Gastroesophageal sphincter (tissue), 4 donors: ENCODE results near the gene DIP2C. TPM values are rescaled to one million over a fixed set of nuclear protein-coding genes. Genes with fewer than 3 reads are reported as not detected.

Source experiments
- ATAC-seq: fragments of 150-250 bp; one replicate; pipeline ENCODE4 v1.9.1; 2016; ENCODE audit warnings: mild to moderate bottlenecking, moderate library complexity
- H3K27ac ChIP-seq, 4 donors: fragments of 200-600 bp; sonication (generic) in 3 of 4; 1 replicate in 3 of 4; 2 replicates in 1 of 4; pipeline ENCODE4 v1.5.1; 2016 to 2019
- H3K27me3 ChIP-seq: fragments of 200-600 bp; sonication (generic); one replicate; pipeline ENCODE4 v1.5.1; 2019
- H3K36me3 ChIP-seq, 2 donors: fragments of 200-600 bp; sonication (generic); one replicate each; pipeline ENCODE4 v1.5.1; 2019; ENCODE audit warnings: control low read depth in 1 of 2
- H3K4me1 ChIP-seq, 3 donors: fragments of 200-600 bp; sonication (generic); 1 replicate in 2 of 3; 2 replicates in 1 of 3; pipeline ENCODE4 v1.5.1; 2016 to 2019; ENCODE audit warnings: control low read depth in 2 of 3
- H3K4me3 ChIP-seq, 2 donors: fragments of 200-600 bp; sonication (generic); one replicate each; pipeline ENCODE4 v1.5.1; 2019; ENCODE audit warnings: mild to moderate bottlenecking in 1 of 2, moderate library complexity in 1 of 2
- H3K9me3 ChIP-seq, 3 donors: fragments of 200-600 bp; sonication (generic); one replicate each; pipeline ENCODE4 v1.5.1; 2017 to 2019; ENCODE audit warnings: control low read depth in 2 of 3
- EP300 ChIP-seq: sonication (generic); formaldehyde crosslinking; IDR thresholded peaks from one replicate; pipeline ENCODE4 v1.6.1; 2017; ENCODE audit warnings: antibody characterized with exemption, mild to moderate bottlenecking
- POLR2A ChIP-seq, 2 donors: fragments of 450-650 bp; IDR thresholded peaks; one replicate each; pipeline ENCODE4 v1.6.1; 2017; ENCODE audit warnings: antibody characterized with exemption in 2 of 2, mild to moderate bottlenecking in 2 of 2, moderate library complexity in 1 of 2
- POLR2AphosphoS5 ChIP-seq: sonication (generic); formaldehyde crosslinking; IDR thresholded peaks from one replicate; pipeline ENCODE4 v1.6.1; 2017; ENCODE audit warnings: antibody characterized with exemption
- whole genome bisulfite sequencing, 2 donors: methylation state at CpG; one replicate each; pipeline ENCODE4 v1.1.5; 2018; ENCODE audit warnings: low coverage in 1 of 2; 5-methylcytosine and 5-hydroxymethylcytosine counted together
- total RNA-seq, 4 donors: library from RNA; depleted of rRNA; stranded (reverse); fragments of >200 nt; gene quantifications; one replicate each; pipeline ENCODE4 v1.1.0, GENCODE V29; 2016
- TF ChIP-seq, protein P1 (sequence below), 4 experiments: fragments of 200-600 bp in 2 of 4; fragments of 450-650 bp in 2 of 4; sonication (generic) in 1 of 4; IDR thresholded peaks; one replicate each; pipeline ENCODE4 v1.5.1; 2017 to 2019; ENCODE audit warnings: antibody characterized with exemption in 4 of 4, mild to moderate bottlenecking in 2 of 4, moderate library complexity in 2 of 4

The DIP2C gene
- total RNA-seq, 4 donors from 2014 or later: 40.8 to 73.8 (median 47.7) TPM

DNA sequence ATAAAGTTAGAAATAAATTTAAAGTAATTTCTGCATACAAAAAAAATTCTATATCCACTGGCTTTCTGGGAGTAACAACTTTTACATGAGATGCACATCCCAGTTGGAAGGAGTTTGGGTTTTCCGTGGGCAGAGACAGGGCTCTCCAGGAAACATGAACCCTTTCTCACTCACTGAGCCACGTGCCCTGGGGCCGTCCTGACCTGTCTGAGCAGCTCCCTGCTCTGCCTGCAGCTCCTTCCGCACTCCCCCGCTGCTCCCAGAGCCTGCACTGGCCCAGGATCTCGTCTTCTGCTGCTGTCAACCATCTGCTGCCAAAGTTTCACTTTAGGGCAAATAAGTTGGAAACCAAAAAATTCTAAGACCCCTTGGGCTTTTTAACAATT is 169.1 kb downstream of the DIP2C start:
- Histone ChIP-seq H3K27me3 (no peaks in the 10 kb centered on the region), H3K27ac (peak overlapping the region in 2 of 4 donors; percentile 23 to 46), H3K4me3 (no peak overlapping the region), H3K9me3 (no peaks in the 10 kb centered on the region), H3K4me1 (peaks cover 0 to 71% (median 7%) of the 10 kb centered on the region in 3 donors), H3K36me3 (peaks cover 0 to 8% of the 10 kb centered on the region in 2 donors)
- peak; percentile 50 for ATAC-seq
- no peak for TF ChIP-seq POLR2AphosphoS5
- whole genome bisulfite sequencing, 2 donors: 43 to 45% methylated on average over 6 of the region's 6 CpGs

DNA sequence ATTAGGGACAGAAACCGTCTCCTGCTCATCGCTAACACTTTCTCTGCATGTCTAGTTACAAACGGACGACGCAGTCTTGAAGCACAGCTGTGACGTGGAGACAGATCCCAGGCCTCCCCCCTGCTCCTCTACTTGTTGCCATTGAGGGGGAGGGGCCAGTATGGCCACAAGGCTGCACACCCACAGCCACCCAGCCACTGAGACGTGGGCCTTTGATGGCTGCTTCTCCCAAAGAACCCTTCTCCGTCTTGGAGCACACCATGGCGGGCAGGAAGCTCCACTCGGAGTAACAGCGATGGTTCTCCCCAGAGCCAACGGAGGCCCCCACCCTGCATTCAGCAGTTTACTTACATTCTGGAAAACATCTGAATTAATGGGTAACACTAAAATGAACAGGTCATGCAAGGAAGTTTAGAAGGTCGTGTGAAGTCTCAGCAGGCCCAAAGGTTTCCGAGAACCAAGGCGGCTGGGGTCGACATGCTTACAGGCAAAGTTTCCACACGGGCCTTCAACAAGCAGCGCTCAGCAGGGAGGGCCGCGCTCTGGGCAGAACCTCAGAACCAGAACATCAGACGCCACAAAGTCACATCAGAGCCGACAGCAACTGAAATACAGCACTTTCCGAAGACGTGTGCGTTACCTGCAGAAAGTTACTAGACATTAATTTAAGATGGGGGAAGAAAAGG is 169.6 kb downstream of the DIP2C start:
- WGBS, 2 donors: 84 to 100% methylated on average over 1 to 13 of the region's 25 CpGs
- ATAC-seq: no peak
- H3K4me3 ChIP-seq: no peak overlapping the region
- H3K4me1 ChIP-seq: peaks cover 0 to 72% (median 7%) of the 10 kb centered on the region in 3 donors
- no peaks in the 10 kb centered on the region for H3K27me3 ChIP-seq
- no peak overlapping the region for H3K27ac ChIP-seq
- no peak for TF ChIP-seq POLR2AphosphoS5
- TF ChIP-seq, protein P1, sequence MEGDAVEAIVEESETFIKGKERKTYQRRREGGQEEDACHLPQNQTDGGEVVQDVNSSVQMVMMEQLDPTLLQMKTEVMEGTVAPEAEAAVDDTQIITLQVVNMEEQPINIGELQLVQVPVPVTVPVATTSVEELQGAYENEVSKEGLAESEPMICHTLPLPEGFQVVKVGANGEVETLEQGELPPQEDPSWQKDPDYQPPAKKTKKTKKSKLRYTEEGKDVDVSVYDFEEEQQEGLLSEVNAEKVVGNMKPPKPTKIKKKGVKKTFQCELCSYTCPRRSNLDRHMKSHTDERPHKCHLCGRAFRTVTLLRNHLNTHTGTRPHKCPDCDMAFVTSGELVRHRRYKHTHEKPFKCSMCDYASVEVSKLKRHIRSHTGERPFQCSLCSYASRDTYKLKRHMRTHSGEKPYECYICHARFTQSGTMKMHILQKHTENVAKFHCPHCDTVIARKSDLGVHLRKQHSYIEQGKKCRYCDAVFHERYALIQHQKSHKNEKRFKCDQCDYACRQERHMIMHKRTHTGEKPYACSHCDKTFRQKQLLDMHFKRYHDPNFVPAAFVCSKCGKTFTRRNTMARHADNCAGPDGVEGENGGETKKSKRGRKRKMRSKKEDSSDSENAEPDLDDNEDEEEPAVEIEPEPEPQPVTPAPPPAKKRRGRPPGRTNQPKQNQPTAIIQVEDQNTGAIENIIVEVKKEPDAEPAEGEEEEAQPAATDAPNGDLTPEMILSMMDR (IDR thresholded peaks at IDR 0.05): no peak
- H3K9me3 ChIP-seq: no peaks in the 10 kb centered on the region
- peaks cover 0 to 8% of the 10 kb centered on the region in 2 donors for H3K36me3 ChIP-seq

DNA sequence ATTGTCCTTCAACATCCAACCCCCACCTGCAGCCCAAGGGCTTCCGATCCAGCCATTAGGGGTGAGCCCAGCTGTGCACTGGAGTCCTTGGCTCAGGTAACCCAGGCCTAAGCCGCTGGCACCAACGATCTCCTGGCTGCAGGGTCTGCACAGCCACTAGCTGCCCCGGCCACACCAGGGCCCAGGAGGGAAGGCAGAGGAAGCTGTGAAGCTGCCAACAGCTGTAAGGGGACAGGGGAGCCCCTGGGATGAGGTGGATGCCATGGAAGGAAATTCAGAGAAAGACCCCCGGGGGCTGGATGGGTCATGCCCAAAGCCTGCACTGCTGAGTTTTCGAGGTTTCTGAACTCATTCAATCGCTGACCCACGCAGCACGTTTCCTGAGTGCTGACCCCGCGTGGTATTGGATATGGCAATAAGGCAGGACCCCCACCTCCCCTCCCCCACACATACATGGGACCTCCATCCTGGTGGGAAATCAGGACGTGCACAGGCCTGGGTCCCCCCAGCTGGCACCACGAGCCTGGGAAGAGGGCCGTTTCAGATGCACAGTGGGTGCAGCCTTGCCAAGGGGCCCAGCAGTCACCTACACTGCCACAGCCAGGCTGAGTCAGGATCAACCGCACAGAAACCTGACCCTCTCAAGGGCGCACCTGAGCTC is 170.3 kb downstream of the DIP2C start:
- no peaks in the 10 kb centered on the region for H3K9me3 ChIP-seq
- H3K36me3 ChIP-seq: peaks cover 0 to 8% of the 10 kb centered on the region in 2 donors
- peaks cover 0 to 79% (median 11%) of the 10 kb centered on the region in 3 donors for H3K4me1 ChIP-seq
- TF ChIP-seq, protein P1 (IDR thresholded peaks at IDR 0.05): no peak
- TF ChIP-seq POLR2A (IDR thresholded peaks at IDR 0.05) (no peak), POLR2AphosphoS5 (no peak), EP300 (no peak)
- no peaks in the 10 kb centered on the region for H3K27me3 ChIP-seq
- no peak overlapping the region for H3K27ac ChIP-seq
- 87 to 97% methylated on average over 3 to 7 of the region's 16 CpGs for WGBS, 2 donors
- no peak for ATAC-seq
- no peak overlapping the region for H3K4me3 ChIP-seq

- Histone ChIP-seq H3K9me3 (no peaks in the 10 kb centered on the region), H3K4me3 (no peak overlapping the region), H3K27ac (peak overlapping the region in 1 of 4 donors; percentile 55), H3K36me3 (peaks cover 0 to 8% of the 10 kb centered on the region in 2 donors), H3K4me1 (peaks cover 0 to 82% (median 22%) of the 10 kb centered on the region in 3 donors), H3K27me3 (no peaks in the 10 kb centered on the region)
- 51% methylated on average over 3 to 4 of the region's 15 CpGs for WGBS, 2 donors
- ATAC-seq: no peak
- TF ChIP-seq POLR2A (IDR thresholded peaks at IDR 0.05): no peak
- TF ChIP-seq, protein P1 (IDR thresholded peaks at IDR 0.05): no peak
Measured at GRCh38 chr10:517872-518475, 171.5 kb downstream of the DIP2C start.

GRCh38 chr10:517241-517830 is 172.1 kb downstream of the DIP2C start:
- TF ChIP-seq, protein P1 (IDR thresholded peaks at IDR 0.05): no peak
- peak; percentile 26 for TF ChIP-seq POLR2AphosphoS5
- no peak for ATAC-seq
- Histone ChIP-seq H3K27me3 (no peaks in the 10 kb centered on the region), H3K4me3 (no peak overlapping the region), H3K9me3 (no peaks in the 10 kb centered on the region), H3K4me1 (peaks cover 0 to 83% (median 20%) of the 10 kb centered on the region in 3 donors), H3K27ac (peak overlapping the region in 3 of 4 donors; percentile 10 to 55 (median 14)), H3K36me3 (peaks cover 0 to 8% of the 10 kb centered on the region in 2 donors)
- 58 to 63% methylated on average over 4 to 7 of the region's 11 CpGs for WGBS, 2 donors
